Inferior parietal cortex (tissue), 1 donor: Measurements from ENCODE around the gene MAN1A2.

Source experiments
- DNase-seq: peaks from one replicate; pipeline ENCODE4 v3.0.0-alpha.2; 2016; ENCODE audit errors: extremely low spot score

Gene MAN1A2

GRCh38 chr1:117359561-117360289 lies 7.5 kb upstream of the MAN1A2 start:
- DNase-seq = no peak

- no peak for DNase-seq
Measured at GRCh38 chr1:117362986-117363385, 4.3 kb upstream of the MAN1A2 start.

- DNase-seq = no peak
Measured at GRCh38 chr1:117363571-117364048, 3.6 kb upstream of the MAN1A2 start.

- no peak for DNase-seq
Measured at GRCh38 chr1:117364240-117364639, 3.0 kb upstream of the MAN1A2 start.

GRCh38 chr1:117365350-117366176 lies 1.7 kb upstream of the MAN1A2 start:
- DNase-seq = peak; percentile 34

- DNase-seq = peak; percentile 68
Measured at GRCh38 chr1:117366177-117367045, 838 bp upstream of the MAN1A2 start.

- DNase-seq = peak; percentile 48
Measured at GRCh38 chr1:117368116-117369108, 1.2 kb downstream of the MAN1A2 start.

GRCh38 chr1:117370071-117370470 lies 2.8 kb downstream of the MAN1A2 start:
- DNase-seq = no peak

GRCh38 chr1:117370509-117370908 lies 3.3 kb downstream of the MAN1A2 start:
- DNase-seq = no peak

GRCh38 chr1:117371441-117372151 lies 4.3 kb downstream of the MAN1A2 start:
- no peak for DNase-seq

- DNase-seq = no peak
Measured at GRCh38 chr1:117372863-117373412, 5.7 kb downstream of the MAN1A2 start.

- no peak for DNase-seq
Measured at GRCh38 chr1:117373932-117374331, 6.7 kb downstream of the MAN1A2 start.

- DNase-seq = no peak
Measured at GRCh38 chr1:117375327-117375726, 8.1 kb downstream of the MAN1A2 start.

- no peak for DNase-seq
Measured at GRCh38 chr1:117387060-117387633, 19.9 kb downstream of the MAN1A2 start.

- no peak for DNase-seq
Measured at GRCh38 chr1:117388328-117388727, 21.1 kb downstream of the MAN1A2 start.

- DNase-seq = no peak
Measured at GRCh38 chr1:117389284-117389683, 22.0 kb downstream of the MAN1A2 start.

GRCh38 chr1:117389779-117390178 lies 22.5 kb downstream of the MAN1A2 start:
- no peak for DNase-seq

GRCh38 chr1:117392771-117393170 lies 25.5 kb downstream of the MAN1A2 start:
- DNase-seq = no peak

GRCh38 chr1:117396074-117396473 lies 28.8 kb downstream of the MAN1A2 start:
- no peak for DNase-seq
